ENCODE results near the gene ITGA8. TPM values are rescaled to one million over a fixed set of nuclear protein-coding genes. Genes with fewer than 3 reads are reported as not detected.
A peak's percentile ranks its signal among the peaks of the same experiment; 100 is the strongest.
"Not testable (repeated sequence)": the region's sequence is repeated elsewhere in the genome, so short reads cannot be mapped to it uniquely, and the experiment has no call there.

The ITGA8 gene
- total RNA-seq, 1 donor from 2014 or later = 2.4 TPM

GRCh38 chr10:15494850-15495506, 224.7 kb downstream of the ITGA8 start:
- DNase-seq (ENCODE audit: low spot score) = no peak

- DNase-seq (ENCODE audit: low spot score) = no peak
Observed at GRCh38 chr10:15491856-15492642, 227.7 kb downstream of the ITGA8 start.

GRCh38 chr10:15489431-15489830, 230.3 kb downstream of the ITGA8 start:
- no peak for DNase-seq (ENCODE audit: low spot score)

- no peak for DNase-seq (ENCODE audit: low spot score)
Observed at GRCh38 chr10:15487376-15487775, 232.3 kb downstream of the ITGA8 start.

GRCh38 chr10:15486404-15486803, 233.3 kb downstream of the ITGA8 start:
- DNase-seq (ENCODE audit: low spot score) = no peak

GRCh38 chr10:15485684-15486316, 233.9 kb downstream of the ITGA8 start:
- no peak for DNase-seq (ENCODE audit: low spot score)

GRCh38 chr10:15485027-15485426, 234.7 kb downstream of the ITGA8 start:
- DNase-seq (ENCODE audit: low spot score) = no peak

GRCh38 chr10:15484128-15484527, 235.6 kb downstream of the ITGA8 start:
- DNase-seq (ENCODE audit: low spot score) = no peak

GRCh38 chr10:15483215-15484075, 236.3 kb downstream of the ITGA8 start:
- no peak for DNase-seq (ENCODE audit: low spot score)

GRCh38 chr10:15482156-15482555, 237.6 kb downstream of the ITGA8 start:
- DNase-seq (ENCODE audit: low spot score) = no peak

GRCh38 chr10:15478950-15479349, 240.8 kb downstream of the ITGA8 start:
- DNase-seq (ENCODE audit: low spot score) = no peak

GRCh38 chr10:15478429-15478828, 241.3 kb downstream of the ITGA8 start:
- DNase-seq (ENCODE audit: low spot score) = peak; percentile 14

GRCh38 chr10:15476337-15476736, 243.4 kb downstream of the ITGA8 start:
- peak; percentile 46 for DNase-seq (ENCODE audit: low spot score)

GRCh38 chr10:15475439-15475838, 244.3 kb downstream of the ITGA8 start:
- not testable (repeated sequence) for DNase-seq (ENCODE audit: low spot score)

GRCh38 chr10:15474671-15475070, 245.1 kb downstream of the ITGA8 start:
- DNase-seq (ENCODE audit: low spot score) = no peak

- no peak for DNase-seq (ENCODE audit: low spot score)
Observed at GRCh38 chr10:15473396-15473767, 246.3 kb downstream of the ITGA8 start.

- peak; percentile 12 for DNase-seq (ENCODE audit: low spot score)
Observed at GRCh38 chr10:15472431-15473395, 247.0 kb downstream of the ITGA8 start.

GRCh38 chr10:15472008-15472407, 247.7 kb downstream of the ITGA8 start:
- DNase-seq (ENCODE audit: low spot score) = no peak

GRCh38 chr10:15469111-15469510, 250.6 kb downstream of the ITGA8 start:
- DNase-seq (ENCODE audit: low spot score) = no peak

GRCh38 chr10:15464381-15464780, 255.3 kb downstream of the ITGA8 start:
- DNase-seq (ENCODE audit: low spot score) = no peak
